Activated T-cell treated with anti-CD3 and anti-CD28 coated beads, Interleukin-2, amount 50 U/mL, for 72 hours (primary cell): ENCODE results near the gene ATP8B3. TPM values are rescaled to one million over a fixed set of nuclear protein-coding genes. Genes with fewer than 3 reads are reported as not detected.

ENCODE experiments used
- ATAC-seq, 2 donors: fragments of 150-1000 bp; cut with Tn5 transposase; replicated peaks in 1 of 2; 2 replicates each; pipeline ENCODE4 v1.10.0; 2021; ENCODE audit warnings: moderate library complexity in 2 of 2, mild to moderate bottlenecking in 1 of 2
- DNase-seq, 2 donors: peaks; one replicate each; pipeline ENCODE4 v3.0.0; 2021 to 2022; ENCODE audit warnings: mixed read lengths in 1 of 2
- H3K27ac Mint-ChIP-seq: one replicate; pipeline ENCODE4 v1.8.0; 2022; ENCODE audit warnings: mild to moderate bottlenecking, moderate library complexity, mixed read lengths
- H3K27me3 Mint-ChIP-seq: one replicate; pipeline ENCODE4 v1.8.0; 2022; ENCODE audit warnings: low read depth, mixed read lengths
- H3K36me3 Mint-ChIP-seq, 2 donors: one replicate each; pipeline ENCODE4 v1.8.0; 2022; ENCODE audit warnings: mixed read lengths in 2 of 2, mild to moderate bottlenecking in 1 of 2; ENCODE audit not compliant: insufficient read depth in 2 of 2
- H3K4me1 Mint-ChIP-seq: one replicate; pipeline ENCODE4 v1.8.0; 2022; ENCODE audit warnings: low read depth, mixed read lengths
- H3K4me3 Mint-ChIP-seq, 2 donors: one replicate each; pipeline ENCODE4 v1.8.0; 2022; ENCODE audit warnings: mild to moderate bottlenecking in 2 of 2, mixed read lengths in 2 of 2, moderate library complexity in 2 of 2
- H3K9me3 Mint-ChIP-seq, 2 donors: one replicate each; pipeline ENCODE4 v1.8.0; 2022; ENCODE audit warnings: mixed read lengths in 2 of 2
- total RNA-seq, 2 donors: library from RNA; stranded (reverse); gene quantifications; one replicate each; pipeline ENCODE4 v1.2.3, GENCODE V29; 2022

Gene ATP8B3
- total RNA-seq, 2 donors from 2014 or later = 12.1 to 12.8 TPM

- Mint-ChIP-seq H3K27ac (peak overlapping the region; percentile 65), H3K36me3 (no peaks in the 10 kb centered on the region), H3K9me3 (no peaks in the 10 kb centered on the region), H3K4me1 (peaks cover 59% of the 10 kb centered on the region), H3K4me3 (peak overlapping the region; percentile 90 to 91), H3K27me3 (no peaks in the 10 kb centered on the region)
- DNase-seq (peak; percentile 91 to 92), ATAC-seq (peak; percentile 82 to 83)
Observed at GRCh38 chr19:1855040-1855827, 43.2 kb upstream of the ATP8B3 start.

GRCh38 chr19:1854542-1855039, 42.5 kb upstream of the ATP8B3 start:
- peak overlapping the region; percentile 90 to 91 for H3K4me3 Mint-ChIP-seq
- H3K27ac Mint-ChIP-seq = peak overlapping the region; percentile 65
- H3K27me3 Mint-ChIP-seq = no peaks in the 10 kb centered on the region
- ATAC-seq (no peak), DNase-seq (no peak)
- H3K36me3 Mint-ChIP-seq = no peaks in the 10 kb centered on the region
- H3K4me1 Mint-ChIP-seq = peaks cover 63% of the 10 kb centered on the region
- H3K9me3 Mint-ChIP-seq = no peaks in the 10 kb centered on the region

- no peaks in the 10 kb centered on the region for H3K36me3 Mint-ChIP-seq
- H3K27me3 Mint-ChIP-seq = no peaks in the 10 kb centered on the region
- no peak overlapping the region for H3K4me3 Mint-ChIP-seq
- DNase-seq (no peak), ATAC-seq (no peak)
- H3K9me3 Mint-ChIP-seq = no peaks in the 10 kb centered on the region
- peaks cover 63% of the 10 kb centered on the region for H3K4me1 Mint-ChIP-seq
- H3K27ac Mint-ChIP-seq = no peak overlapping the region
Observed at GRCh38 chr19:1854039-1854541, 42.0 kb upstream of the ATP8B3 start.

GRCh38 chr19:1853295-1854038, 41.4 kb upstream of the ATP8B3 start:
- peaks cover 60% of the 10 kb centered on the region for H3K4me1 Mint-ChIP-seq
- DNase-seq (peak; percentile 90 to 92), ATAC-seq (peak; percentile 24 to 37)
- H3K27me3 Mint-ChIP-seq = no peaks in the 10 kb centered on the region
- H3K4me3 Mint-ChIP-seq = peak overlapping the region; percentile 70 to 81
- H3K9me3 Mint-ChIP-seq = no peaks in the 10 kb centered on the region
- no peaks in the 10 kb centered on the region for H3K36me3 Mint-ChIP-seq
- peak overlapping the region; percentile 88 for H3K27ac Mint-ChIP-seq

GRCh38 chr19:1852581-1853128, 40.6 kb upstream of the ATP8B3 start:
- Mint-ChIP-seq H3K4me1 (peaks cover 57% of the 10 kb centered on the region), H3K27me3 (no peaks in the 10 kb centered on the region), H3K36me3 (no peaks in the 10 kb centered on the region), H3K27ac (no peak overlapping the region), H3K4me3 (peak overlapping the region; percentile 37 to 81), H3K9me3 (no peaks in the 10 kb centered on the region)
- DNase-seq (no peak), ATAC-seq (no peak)

GRCh38 chr19:1851654-1852580, 39.8 kb upstream of the ATP8B3 start:
- no peaks in the 10 kb centered on the region for H3K9me3 Mint-ChIP-seq
- DNase-seq (peak; percentile 56 to 66), ATAC-seq (peak in 1 of 2 donors; percentile 2)
- H3K27ac Mint-ChIP-seq = no peak overlapping the region
- H3K4me3 Mint-ChIP-seq = peak overlapping the region; percentile 37 to 73
- no peaks in the 10 kb centered on the region for H3K27me3 Mint-ChIP-seq
- peaks cover 0 to 1% of the 10 kb centered on the region in 2 donors for H3K36me3 Mint-ChIP-seq
- H3K4me1 Mint-ChIP-seq = peaks cover 65% of the 10 kb centered on the region

GRCh38 chr19:1850809-1851653, 39.0 kb upstream of the ATP8B3 start:
- Mint-ChIP-seq H3K27ac (no peak overlapping the region), H3K36me3 (peaks cover 0 to 4% of the 10 kb centered on the region in 2 donors), H3K4me1 (peaks cover 67% of the 10 kb centered on the region), H3K9me3 (no peaks in the 10 kb centered on the region), H3K27me3 (no peaks in the 10 kb centered on the region), H3K4me3 (peak overlapping the region; percentile 29 to 73)
- ATAC-seq (no peak), DNase-seq (no peak)

GRCh38 chr19:1849886-1850398, 37.9 kb upstream of the ATP8B3 start:
- H3K4me3 Mint-ChIP-seq = peak overlapping the region in 1 of 2 donors; percentile 73

GRCh38 chr19:1849132-1849474, 37.0 kb upstream of the ATP8B3 start:
- peak overlapping the region; percentile 95 for H3K27ac Mint-ChIP-seq
- no peak for ATAC-seq
- H3K4me1 Mint-ChIP-seq = peaks cover 65% of the 10 kb centered on the region
- H3K36me3 Mint-ChIP-seq = peaks cover 0 to 5% of the 10 kb centered on the region in 2 donors
- no peaks in the 10 kb centered on the region for H3K9me3 Mint-ChIP-seq
- H3K27me3 Mint-ChIP-seq = no peaks in the 10 kb centered on the region
- no peak for DNase-seq
- H3K4me3 Mint-ChIP-seq = peak overlapping the region in 1 of 2 donors; percentile 73

More at GRCh38 chr19:1849886-1850398, 37.9 kb upstream of the ATP8B3 start:
- ATAC-seq (no peak), DNase-seq (no peak)
- H3K36me3 Mint-ChIP-seq = peaks cover 0 to 5% of the 10 kb centered on the region in 2 donors
- H3K27me3 Mint-ChIP-seq = no peaks in the 10 kb centered on the region
- H3K27ac Mint-ChIP-seq = no peak overlapping the region
- H3K4me1 Mint-ChIP-seq = peaks cover 67% of the 10 kb centered on the region
- no peaks in the 10 kb centered on the region for H3K9me3 Mint-ChIP-seq

- no peaks in the 10 kb centered on the region for H3K9me3 Mint-ChIP-seq
- peaks cover 0 to 5% of the 10 kb centered on the region in 2 donors for H3K36me3 Mint-ChIP-seq
- H3K4me1 Mint-ChIP-seq = peaks cover 63% of the 10 kb centered on the region
- H3K27me3 Mint-ChIP-seq = no peaks in the 10 kb centered on the region
- peak within 1 kb of the TSS; percentile 88 to 93 for H3K4me3 Mint-ChIP-seq
- DNase-seq (peak; percentile 96 to 98), ATAC-seq (peak; percentile 78 to 81)
- H3K27ac Mint-ChIP-seq = peak within 1 kb of the TSS; percentile 96
Observed at GRCh38 chr19:1848399-1849131, 36.5 kb upstream of the ATP8B3 start, which contains the start of gene REXO1. REXO1 (minus strand) TSS chr19:1848483; CDS start chr19:1848358, 125 bp downstream.
